H9 (cell line): ENCODE data around the gene MON2. TPM values are rescaled to one million over a fixed set of nuclear protein-coding genes. Genes with fewer than 3 reads are reported as not detected.

Source experiments
- DNase-seq: peaks from one replicate; pipeline ENCODE4 v3.0.0-alpha.2; 2017
- H2AFZ ChIP-seq: one replicate; pipeline ENCODE4 v1.6.1; 2013; ENCODE audit warnings: mild to moderate bottlenecking, low read length, control low read depth, moderate library complexity
- H2AK5ac ChIP-seq: 2 replicates; pipeline ENCODE4 v1.6.1; 2013; ENCODE audit warnings: low read length, control low read depth, mixed read lengths; ENCODE audit not compliant: insufficient read length
- H2BK120ac ChIP-seq: one replicate; pipeline ENCODE4 v1.6.1; 2013; ENCODE audit warnings: low read depth, mild to moderate bottlenecking, low read length, control low read depth, inconsistent platforms; ENCODE audit not compliant: poor library complexity, severe bottlenecking
- H2BK12ac ChIP-seq: 2 replicates; pipeline ENCODE4 v1.6.1; 2013; ENCODE audit warnings: low read length, control low read depth, mixed read lengths, low read depth; ENCODE audit not compliant: insufficient read length
- H2BK15ac ChIP-seq: 2 replicates; pipeline ENCODE4 v1.6.1; 2013; ENCODE audit warnings: low read depth, low read length, control low read depth
- H2BK20ac ChIP-seq: one replicate; pipeline ENCODE4 v1.6.1; 2013; ENCODE audit warnings: low read depth, mild to moderate bottlenecking, low read length, control low read depth, inconsistent platforms; ENCODE audit not compliant: poor library complexity, severe bottlenecking
- H2BK5ac ChIP-seq: 2 replicates; pipeline ENCODE4 v1.6.1; 2013; ENCODE audit warnings: low read length, control low read depth, mixed read lengths; ENCODE audit not compliant: insufficient read length
- H3K14ac ChIP-seq: 2 replicates; pipeline ENCODE4 v1.6.1; 2013; ENCODE audit warnings: low read length, control low read depth; ENCODE audit not compliant: insufficient read depth
- H3K18ac ChIP-seq: 2 replicates; pipeline ENCODE4 v1.6.1; 2013; ENCODE audit warnings: low read depth, mild to moderate bottlenecking, mixed read lengths, low read length, control low read depth; ENCODE audit not compliant: insufficient read length
- H3K23ac ChIP-seq: 2 replicates; pipeline ENCODE4 v1.6.1; 2013; ENCODE audit warnings: low read length, control low read depth, mixed read lengths, low read depth; ENCODE audit not compliant: insufficient read length
- H3K23me2 ChIP-seq: 2 replicates; pipeline ENCODE4 v1.6.1; 2013; ENCODE audit warnings: low read depth, mild to moderate bottlenecking, mixed read lengths, low read length, control low read depth; ENCODE audit not compliant: insufficient read length, poor library complexity, severe bottlenecking
- H3K27ac ChIP-seq: 2 replicates; pipeline ENCODE4 v1.5.1; 2013; ENCODE audit warnings: low read length, control low read depth, mixed read lengths, low read depth; ENCODE audit not compliant: insufficient read length
- H3K27me3 ChIP-seq: 2 replicates; pipeline ENCODE4 v1.6.1; 2013; ENCODE audit warnings: low read length, control low read depth, inconsistent platforms; ENCODE audit not compliant: insufficient read depth
- H3K4ac ChIP-seq: 2 replicates; pipeline ENCODE4 v1.6.1; 2013; ENCODE audit warnings: low read depth, mild to moderate bottlenecking, control low read depth, inconsistent platforms, low read length, moderate library complexity
- H3K4me1 ChIP-seq: 2 replicates; pipeline ENCODE4 v1.6.1; 2013; ENCODE audit warnings: low read length, control low read depth, inconsistent platforms; ENCODE audit not compliant: insufficient read depth
- H3K4me2 ChIP-seq: 2 replicates; pipeline ENCODE4 v1.6.1; 2013; ENCODE audit warnings: low read length, control low read depth, mixed read lengths; ENCODE audit not compliant: insufficient read length, insufficient read depth
- H3K56ac ChIP-seq: 2 replicates; pipeline ENCODE4 v1.6.1; 2013; ENCODE audit warnings: low read depth, mild to moderate bottlenecking, mixed read lengths, low read length, control low read depth; ENCODE audit not compliant: insufficient read length
- H3K79me1 ChIP-seq: 2 replicates; pipeline ENCODE4 v1.6.1; 2013; ENCODE audit warnings: low read depth, mild to moderate bottlenecking, moderate library complexity, low read length, control low read depth, inconsistent platforms; ENCODE audit not compliant: insufficient read depth, poor library complexity, severe bottlenecking
- H3K79me2 ChIP-seq: 2 replicates; pipeline ENCODE4 v1.6.1; 2013; ENCODE audit warnings: low read length, control low read depth, inconsistent platforms; ENCODE audit not compliant: insufficient read depth
- H3K9ac ChIP-seq: 2 replicates; pipeline ENCODE4 v1.6.1; 2013; ENCODE audit warnings: low read length, control low read depth, mixed read lengths; ENCODE audit not compliant: insufficient read length; ENCODE audit errors: extremely low read depth
- H3K9me3 ChIP-seq: one replicate; pipeline ENCODE4 v1.6.1; 2013; ENCODE audit warnings: low read depth, low read length, inconsistent platforms; ENCODE audit not compliant: control insufficient read depth
- H3T11ph ChIP-seq: one replicate; pipeline ENCODE4 v1.6.1; 2013; ENCODE audit warnings: mild to moderate bottlenecking, low read length, control low read depth, inconsistent platforms
- H4K20me1 ChIP-seq: one replicate; pipeline ENCODE4 v1.6.1; 2013; ENCODE audit not compliant: control insufficient read depth, insufficient read length, insufficient read depth
- H4K5ac ChIP-seq: 2 replicates; pipeline ENCODE4 v1.6.1; 2013; ENCODE audit warnings: low read depth, mild to moderate bottlenecking, mixed read lengths, low read length, control low read depth; ENCODE audit not compliant: insufficient read length
- H4K8ac ChIP-seq: replicated peaks from 2 replicates; pipeline ENCODE4 v1.6.1; 2013; ENCODE audit warnings: low read length, control low read depth, mixed read lengths, low read depth; ENCODE audit not compliant: insufficient read length
- H4K91ac ChIP-seq: 2 replicates; pipeline ENCODE4 v1.6.1; 2013; ENCODE audit warnings: low read depth, mild to moderate bottlenecking, moderate library complexity, mixed read lengths, low read length, control low read depth; ENCODE audit not compliant: insufficient read length
- H3K27ac Mint-ChIP-seq, 3 experiments: 2 replicates in 2 of 3; 3 replicates in 1 of 3; pipeline ENCODE4 v1.8.0; 2020 to 2021; ENCODE audit warnings: mixed read lengths in 3 of 3, mild to moderate bottlenecking in 1 of 3, moderate library complexity in 1 of 3
- H3K27me3 Mint-ChIP-seq: 2 replicates; pipeline ENCODE4 v1.8.0; 2021; ENCODE audit warnings: low read depth, mild to moderate bottlenecking, moderate library complexity, mixed read lengths
- H3K36me3 Mint-ChIP-seq, 3 experiments: 2 replicates in 2 of 3; 3 replicates in 1 of 3; pipeline ENCODE4 v1.8.0; 2020 to 2021; ENCODE audit warnings: low read depth in 3 of 3, mixed read lengths in 3 of 3; ENCODE audit not compliant: insufficient read depth in 1 of 3
- H3K4me1 Mint-ChIP-seq, 2 experiments: 2 replicates each; pipeline ENCODE4 v1.8.0; 2020; ENCODE audit warnings: mixed read lengths in 2 of 2
- H3K4me3 Mint-ChIP-seq, 2 experiments: 2 replicates in 1 of 2; 3 replicates in 1 of 2; pipeline ENCODE4 v1.8.0; 2020 to 2021; ENCODE audit warnings: mild to moderate bottlenecking in 2 of 2, mixed read lengths in 2 of 2, moderate library complexity in 1 of 2
- H3K9me3 Mint-ChIP-seq, 2 experiments: 2 replicates in 1 of 2; 3 replicates in 1 of 2; pipeline ENCODE4 v1.8.0; 2020; ENCODE audit warnings: mild to moderate bottlenecking in 2 of 2, mixed read lengths in 2 of 2, moderate library complexity in 1 of 2
- CTCF ChIP-seq: fragments of 200-600 bp; sonication (generic); conservative IDR thresholded peaks from 3 replicates; pipeline ENCODE4 v1.8.0; 2021; ENCODE audit warnings: antibody characterized with exemption, mild to moderate bottlenecking
- WGBS: extraction: QIAGEN DNeasy Blood & Tissue Kit; methylation state at CpG from one replicate; pipeline ENCODE4 v1.1.7; 2013; ENCODE audit warnings: missing lambda C conversion rate, low lambda C conversion rate, mixed read lengths; ENCODE audit not compliant: insufficient read length; ENCODE audit errors: extremely low coverage; 5-methylcytosine and 5-hydroxymethylcytosine counted together
- total RNA-seq: library from RNA; stranded (reverse); gene quantifications from 2 replicates; pipeline ENCODE4 v1.2.1, GENCODE V29; 2021

MON2 gene
- total RNA-seq, 1 experiment from 2014 or later, result 21.9 TPM

- H3K79me2 ChIP-seq, result no peaks in the 10 kb centered on the region
- Mint-ChIP-seq H3K4me3 (peak overlapping the region; percentile 67 to 74; a peak in 4 of 5 replicates), H3K27ac (no peak overlapping the region), H3K9me3 (peaks cover 0 to 3% of the 10 kb centered on the region in 2 experiments; a peak in 1 of 5 replicates), H3K4me1 (peaks cover 46 to 49% of the 10 kb centered on the region in 2 experiments), H3K27me3 (peaks cover 80% of the 10 kb centered on the region), H3K36me3 (peaks cover 0 to 4% (median 0%) of the 10 kb centered on the region in 3 experiments; a peak in 1 of 7 replicates)
- no peak overlapping the region for H2BK5ac ChIP-seq
- H3K14ac ChIP-seq, result no peak overlapping the region
- no peak overlapping the region for H3K27ac ChIP-seq
- no peak overlapping the region for H2BK120ac ChIP-seq
- H4K8ac ChIP-seq, result no peak overlapping the region
- H3K27me3 ChIP-seq, result peaks cover 4% of the 10 kb centered on the region; the same call in 1 of the 2 replicates
- no peaks in the 10 kb centered on the region for H3K79me1 ChIP-seq
- H2BK12ac ChIP-seq, result no peak overlapping the region
- H3K56ac ChIP-seq, result no peak overlapping the region
- no peak overlapping the region for H4K5ac ChIP-seq
- H2AK5ac ChIP-seq, result no peak overlapping the region
- no peak for TF ChIP-seq CTCF
- H2AFZ ChIP-seq, result no peak overlapping the region
- no peak overlapping the region for H4K91ac ChIP-seq
- H3K9ac ChIP-seq, result no peak overlapping the region
- no peak overlapping the region for H3K4ac ChIP-seq
- no peak overlapping the region for H2BK15ac ChIP-seq
- no peaks in the 10 kb centered on the region for H3K9me3 ChIP-seq
- H3K4me1 ChIP-seq, result peaks cover 6% of the 10 kb centered on the region; the same call in 1 of the 2 replicates
- H2BK20ac ChIP-seq, result no peak overlapping the region
- H3K23ac ChIP-seq, result no peak overlapping the region
- no peaks in the 10 kb centered on the region for H4K20me1 ChIP-seq
- no peak overlapping the region for H3T11ph ChIP-seq
- peaks cover 5% of the 10 kb centered on the region for H3K23me2 ChIP-seq
- H3K18ac ChIP-seq, result no peak overlapping the region
- DNase-seq, result peak; percentile 81
- peak overlapping the region; percentile 65 for H3K4me2 ChIP-seq
- no CpG with 5 or more reads among the region's 22 CpGs for WGBS
Measured at GRCh38 chr12:62632411-62632918, 165.8 kb downstream of the MON2 start.
